Dedifferentiated amniotic fluid mesenchymal stem cell (primary cell): ENCODE data around the gene WWC1.

ENCODE experiments used
- DNase-seq: peaks from one replicate; pipeline ENCODE4 v3.0.0-alpha.2; 2016; ENCODE audit errors: extremely low spot score

WWC1 gene

GRCh38 chr5:168291342-168291963 lies at the start of gene WWC1:
Gene WWC1, plus strand, starts transcription at chr5:168291645. Its CDS starts 508 bp downstream, at chr5:168292153.
- no peak for DNase-seq

- DNase-seq, result no peak
These were observed 46.4 kb upstream of the WWC1 start for GRCh38 chr5:168244838-168245559.

- DNase-seq, result no peak
These were observed 41.5 kb upstream of the WWC1 start for GRCh38 chr5:168249923-168250322.

GRCh38 chr5:168251259-168251658 lies 40.2 kb upstream of the WWC1 start:
- no peak for DNase-seq

GRCh38 chr5:168254013-168254693 lies 37.3 kb upstream of the WWC1 start:
- no peak for DNase-seq

- no peak for DNase-seq
These were observed 30.9 kb upstream of the WWC1 start for GRCh38 chr5:168260353-168261226.

GRCh38 chr5:168261227-168261571 lies 30.2 kb upstream of the WWC1 start:
- no peak for DNase-seq

- DNase-seq, result no peak
These were observed 29.3 kb upstream of the WWC1 start for GRCh38 chr5:168262042-168262743.

- DNase-seq, result no peak
These were observed 28.3 kb upstream of the WWC1 start for GRCh38 chr5:168263121-168263520.

- no peak for DNase-seq
These were observed 25.4 kb upstream of the WWC1 start for GRCh38 chr5:168266016-168266415.

GRCh38 chr5:168268949-168269936 lies 22.2 kb upstream of the WWC1 start:
- peak; percentile 72 for DNase-seq

GRCh38 chr5:168269937-168270330 lies 21.5 kb upstream of the WWC1 start:
- no peak for DNase-seq

GRCh38 chr5:168270476-168270875 lies 21.0 kb upstream of the WWC1 start:
- DNase-seq, result no peak

GRCh38 chr5:168273056-168273980 lies 18.1 kb upstream of the WWC1 start:
- DNase-seq, result no peak

GRCh38 chr5:168274406-168274805 lies 17.0 kb upstream of the WWC1 start:
- no peak for DNase-seq

GRCh38 chr5:168275940-168276339 lies 15.5 kb upstream of the WWC1 start:
- no peak for DNase-seq

GRCh38 chr5:168282120-168282519 lies 9.3 kb upstream of the WWC1 start:
- DNase-seq, result no peak

GRCh38 chr5:168284809-168285208 lies 6.6 kb upstream of the WWC1 start:
- DNase-seq, result no peak

- DNase-seq, result no peak
These were observed 5.7 kb upstream of the WWC1 start for GRCh38 chr5:168285696-168286095.
